ENCODE data around the gene DBN1.

DNA sequence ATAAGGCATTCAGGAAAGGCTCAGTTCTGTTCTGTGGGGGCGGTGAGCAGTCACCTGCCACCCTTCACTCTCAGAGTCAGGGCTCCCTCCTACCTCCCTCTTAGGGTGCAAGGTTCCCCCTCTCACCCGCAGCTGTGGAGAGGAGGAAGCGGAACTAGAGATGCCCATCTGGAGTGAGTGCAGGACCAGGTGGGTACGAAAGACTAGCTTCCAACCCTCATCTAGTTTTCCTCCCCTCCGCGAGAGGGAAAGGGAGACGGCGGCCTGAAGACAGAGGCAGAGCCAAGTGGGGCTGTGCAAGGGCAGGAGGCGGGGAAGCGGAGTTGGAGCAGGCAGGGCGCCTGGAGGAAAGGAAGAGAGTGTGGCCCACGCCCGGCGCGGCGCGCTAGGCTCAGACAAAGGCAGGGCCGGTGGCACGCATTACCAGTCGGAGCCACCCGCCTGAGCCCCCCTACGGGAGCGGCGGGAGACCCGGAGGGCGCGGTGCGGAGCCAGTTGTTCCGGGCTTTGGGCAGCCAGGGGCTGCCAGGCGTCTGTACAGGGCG lies 19.5 kb downstream of the DBN1 start:
- TF ChIP-seq, protein P1, sequence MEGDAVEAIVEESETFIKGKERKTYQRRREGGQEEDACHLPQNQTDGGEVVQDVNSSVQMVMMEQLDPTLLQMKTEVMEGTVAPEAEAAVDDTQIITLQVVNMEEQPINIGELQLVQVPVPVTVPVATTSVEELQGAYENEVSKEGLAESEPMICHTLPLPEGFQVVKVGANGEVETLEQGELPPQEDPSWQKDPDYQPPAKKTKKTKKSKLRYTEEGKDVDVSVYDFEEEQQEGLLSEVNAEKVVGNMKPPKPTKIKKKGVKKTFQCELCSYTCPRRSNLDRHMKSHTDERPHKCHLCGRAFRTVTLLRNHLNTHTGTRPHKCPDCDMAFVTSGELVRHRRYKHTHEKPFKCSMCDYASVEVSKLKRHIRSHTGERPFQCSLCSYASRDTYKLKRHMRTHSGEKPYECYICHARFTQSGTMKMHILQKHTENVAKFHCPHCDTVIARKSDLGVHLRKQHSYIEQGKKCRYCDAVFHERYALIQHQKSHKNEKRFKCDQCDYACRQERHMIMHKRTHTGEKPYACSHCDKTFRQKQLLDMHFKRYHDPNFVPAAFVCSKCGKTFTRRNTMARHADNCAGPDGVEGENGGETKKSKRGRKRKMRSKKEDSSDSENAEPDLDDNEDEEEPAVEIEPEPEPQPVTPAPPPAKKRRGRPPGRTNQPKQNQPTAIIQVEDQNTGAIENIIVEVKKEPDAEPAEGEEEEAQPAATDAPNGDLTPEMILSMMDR (IDR thresholded peaks at IDR 0.05), result no peak
- no peak for TF ChIP-seq POLR2A (IDR thresholded peaks at IDR 0.05)
